ENCODE data around the gene DNAJC6.

- TF ChIP-seq EZH2 (IDR thresholded peaks at IDR 0.05): no peak
- TF ChIP-seq CTCF (IDR thresholded peaks at IDR 0.05): no peak
These were observed 103.6 kb downstream of the DNAJC6 start for GRCh38 chr1:65412984-65413375.

All from neural progenitor cell (in vitro differentiated cells).